Sigmoid colon (tissue), 7 donors: ENCODE data around the gene TMEM185A. TPM values are rescaled to one million over a fixed set of nuclear protein-coding genes. Genes with fewer than 3 reads are reported as not detected.
"Not testable (repeated sequence)": the region's sequence is repeated elsewhere in the genome, so short reads cannot be mapped to it uniquely, and the experiment has no call there.

Source experiments
- DNase-seq: peaks from one replicate; pipeline ENCODE4 v3.0.0-alpha.2; 2019
- H3K27ac ChIP-seq, 4 donors: fragments of 200-600 bp; sonication (generic); one replicate each; pipeline ENCODE4 v1.5.1; 2016 to 2019; ENCODE audit warnings: mild to moderate bottlenecking in 1 of 4
- H3K27me3 ChIP-seq, 3 donors: fragments of 200-600 bp; sonication (generic); one replicate each; pipeline ENCODE4 v1.5.1; 2019; ENCODE audit warnings: mild to moderate bottlenecking in 1 of 3
- H3K36me3 ChIP-seq, 4 donors: fragments of 200-600 bp; sonication (generic); one replicate each; pipeline ENCODE4 v1.5.1; 2016 to 2019
- H3K4me1 ChIP-seq, 4 donors: fragments of 200-600 bp; sonication (generic); one replicate each; pipeline ENCODE4 v1.5.1; 2017 to 2019
- H3K4me3 ChIP-seq, 4 donors: fragments of 200-600 bp; sonication (generic); one replicate each; pipeline ENCODE4 v1.5.1; 2017 to 2019; ENCODE audit warnings: mild to moderate bottlenecking in 2 of 4, moderate library complexity in 1 of 4
- H3K9me3 ChIP-seq, 4 donors: fragments of 200-600 bp in 3 of 4; sonication (generic) in 3 of 4; one replicate each; pipeline versions ENCODE4 v1.5.1 to v1.6.1; 2013 to 2019
- CTCF ChIP-seq, 4 experiments: fragments of 450-650 bp in 3 of 4; fragments of 200-600 bp in 1 of 4; IDR thresholded peaks; one replicate each; pipeline ENCODE4 v1.5.1; 2016 to 2019; ENCODE audit warnings: antibody characterized with exemption in 4 of 4, mild to moderate bottlenecking in 3 of 4, moderate library complexity in 2 of 4
- EP300 ChIP-seq, 4 donors: sonication (generic); formaldehyde crosslinking; IDR thresholded peaks; one replicate each; pipeline ENCODE4 v1.6.1; 2017; ENCODE audit warnings: antibody characterized with exemption in 4 of 4
- POLR2A ChIP-seq, 2 donors: fragments of 450-650 bp; IDR thresholded peaks; one replicate each; pipeline ENCODE4 v1.6.1; 2016; ENCODE audit warnings: antibody characterized with exemption in 2 of 2, mild to moderate bottlenecking in 2 of 2, moderate library complexity in 2 of 2
- POLR2AphosphoS5 ChIP-seq, 4 donors: sonication (generic); formaldehyde crosslinking; IDR thresholded peaks; one replicate each; pipeline ENCODE4 v1.6.1; 2017; ENCODE audit warnings: antibody characterized with exemption in 4 of 4
- WGBS, 2 donors: extraction: QIAGEN DNeasy Blood & Tissue Kit; methylation state at CpG; one replicate each; pipeline ENCODE4 v1.1.7; 2013; 5-methylcytosine and 5-hydroxymethylcytosine counted together
- intact Hi-C: fragments of 100-400 bp; cut with DNase I; formaldehyde crosslinking; loops from one replicate; pipeline ENCODE4 v1.15.1; 2023
- polyA plus RNA-seq, 3 donors: library from polyadenylated mRNA; stranded (reverse); fragments of 200-250 nt; gene quantifications; one replicate each; pipeline ENCODE4 v1.2.3, GENCODE V29; 2013
- total RNA-seq, 4 donors: library from RNA; depleted of rRNA; stranded (reverse); fragments of >200 nt; gene quantifications; one replicate each; pipeline ENCODE4 v1.1.0, GENCODE V29; 2016
- donor health status: healthy with polysubstance abuse.
- donor health status: Bipolar disorder and iron deficiency.
- donor health status: healthy.

The TMEM185A gene
- total RNA-seq = 10 to 100 TPM in 3 of 4 donors, 1 to 10 TPM in 1; 9.6 to 18.3 (median 13.0) TPM
- polyA plus RNA-seq = 10 to 100 TPM in 1 of 3 donors, 1 to 10 TPM in 2; 4.2 to 11.7 (median 6.0) TPM

- TF ChIP-seq POLR2A (IDR thresholded peaks at IDR 0.05) (no peak), POLR2AphosphoS5 (IDR thresholded peaks at IDR 0.05) (peak in 3 of 4 donors; percentile 11 to 42 (median 23)), CTCF (IDR thresholded peaks at IDR 0.05) (no peak)
- H3K27ac ChIP-seq = peak within 1 kb of the TSS; percentile 77 to 81 (median 78)
- H3K4me1 ChIP-seq = peaks cover 0 to 24% (median 5%) of the 10 kb centered on the region in 4 donors
- intact Hi-C loops = loop anchor here (2.0 kb wide), 1 partner anchor 127 kb away; the partner anchor contains the start of gene IDS
- H3K4me3 ChIP-seq = peak within 1 kb of the TSS; percentile 62 to 84 (median 68)
- H3K27me3 ChIP-seq = no peaks in the 10 kb centered on the region
- no peaks in the 10 kb centered on the region for H3K9me3 ChIP-seq
- DNase-seq = peak; percentile 85
- 0 to 1% methylated on average over 102 of the region's 102 CpGs for WGBS, 2 donors
- H3K36me3 ChIP-seq = no peaks in the 10 kb centered on the region
These were observed at the start of gene TMEM185A for GRCh38 chrX:149631234-149632165. TMEM185A (minus strand) TSS chrX:149631792; CDS start chrX:149631580, 212 bp downstream.

GRCh38 chrX:149681182-149681581, 49.6 kb upstream of the TMEM185A start:
- Histone ChIP-seq H3K4me1 (no peaks in the 10 kb centered on the region), H3K4me3 (no peak overlapping the region), H3K36me3 (no peaks in the 10 kb centered on the region), H3K27ac (no peak overlapping the region), H3K27me3 (no peaks in the 10 kb centered on the region), H3K9me3 (no peaks in the 10 kb centered on the region)
- TF ChIP-seq POLR2A (IDR thresholded peaks at IDR 0.05) (no peak), POLR2AphosphoS5 (IDR thresholded peaks at IDR 0.05) (no peak), EP300 (IDR thresholded peaks at IDR 0.05) (no peak), CTCF (IDR thresholded peaks at IDR 0.05) (no peak)
- intact Hi-C loops = no loop called here
- 93% methylated on average over 2 of the region's 2 CpGs for WGBS, 2 donors
- no peak for DNase-seq

GRCh38 chrX:149679164-149679678, 47.6 kb upstream of the TMEM185A start:
- WGBS, 2 donors = 52% methylated on average over 2 of the region's 4 CpGs; no CpG with 5 or more reads in 1 of the 2 donors
- H3K27me3 ChIP-seq, H3K4me3 ChIP-seq, H3K27ac ChIP-seq, DNase-seq, intact Hi-C loops, H3K9me3 ChIP-seq, H3K36me3 ChIP-seq, H3K4me1 ChIP-seq: not testable (repeated sequence)

- H3K36me3 ChIP-seq, DNase-seq, intact Hi-C loops, H3K4me3 ChIP-seq, H3K27ac ChIP-seq, H3K9me3 ChIP-seq, H3K4me1 ChIP-seq, H3K27me3 ChIP-seq: not testable (repeated sequence)
- 88% methylated on average over 4 of the region's 8 CpGs; no CpG with 5 or more reads in 1 of the 2 donors for WGBS, 2 donors
These were observed 44.0 kb upstream of the TMEM185A start for GRCh38 chrX:149675554-149675953.

- intact Hi-C loops, H3K27me3 ChIP-seq, H3K4me3 ChIP-seq, H3K36me3 ChIP-seq, H3K27ac ChIP-seq, H3K9me3 ChIP-seq, H3K4me1 ChIP-seq, DNase-seq: not testable (repeated sequence)
- no CpG with 5 or more reads among the region's 3 CpGs for WGBS, 2 donors
These were observed 43.5 kb upstream of the TMEM185A start for GRCh38 chrX:149675088-149675487.

- DNase-seq, H3K36me3 ChIP-seq, H3K4me1 ChIP-seq, H3K27me3 ChIP-seq, H3K4me3 ChIP-seq, H3K9me3 ChIP-seq, H3K27ac ChIP-seq, intact Hi-C loops: not testable (repeated sequence)
- 40 to 50% methylated on average over 1 of the region's 6 CpGs for WGBS, 2 donors
These were observed 29.0 kb upstream of the TMEM185A start for GRCh38 chrX:149660613-149661012.

- intact Hi-C loops, H3K4me3 ChIP-seq, H3K36me3 ChIP-seq, H3K27ac ChIP-seq, DNase-seq, H3K9me3 ChIP-seq, H3K4me1 ChIP-seq, H3K27me3 ChIP-seq: not testable (repeated sequence)
- 27% methylated on average over 1 of the region's 5 CpGs; no CpG with 5 or more reads in 1 of the 2 donors for WGBS, 2 donors
These were observed 24.8 kb upstream of the TMEM185A start for GRCh38 chrX:149656260-149656884.
